Heart left ventricle (tissue), 16 donors: ENCODE results near the gene RIIAD1. TPM values are rescaled to one million over a fixed set of nuclear protein-coding genes. Genes with fewer than 3 reads are reported as not detected.

Source experiments
- ATAC-seq, 4 donors: fragments of 200-7000 bp; cut with Tn5 transposase; one replicate each; pipeline ENCODE4 v1.9.1; 2020 to 2022; ENCODE audit warnings: moderate library complexity in 4 of 4, mild to moderate bottlenecking in 3 of 4, moderate number of reproducible peaks in 1 of 4
- DNase-seq, 5 donors: peaks; one replicate each; pipeline ENCODE4 v3.0.0-alpha.2; 2020
- H3K27ac ChIP-seq, 12 donors: fragments of 200-600 bp; sonication (generic) in 4 of 12; one replicate each; pipeline versions ENCODE4 v1.5.0 to v1.8.0; 2016 to 2022; ENCODE audit warnings: mild to moderate bottlenecking in 2 of 12
- H3K27me3 ChIP-seq, 9 donors: fragments of 200-600 bp; sonication (generic) in 2 of 9; one replicate each; pipeline versions ENCODE4 v1.5.1 to v1.8.0; 2016 to 2022; ENCODE audit warnings: mild to moderate bottlenecking in 3 of 9
- H3K36me3 ChIP-seq, 9 donors: fragments of 200-600 bp; sonication (generic) in 2 of 9; one replicate each; pipeline versions ENCODE4 v1.5.0 to v1.8.0; 2018 to 2022; ENCODE audit warnings: mild to moderate bottlenecking in 2 of 9
- H3K4me1 ChIP-seq, 12 donors: fragments of 200-600 bp; sonication (generic) in 4 of 12; one replicate each; pipeline versions ENCODE4 v1.5.0 to v1.8.0; 2016 to 2022; ENCODE audit warnings: mild to moderate bottlenecking in 3 of 12
- H3K4me3 ChIP-seq, 12 donors: fragments of 200-600 bp; sonication (generic) in 4 of 12; one replicate each; pipeline versions ENCODE4 v1.5.0 to v1.8.0; 2017 to 2022; ENCODE audit warnings: mild to moderate bottlenecking in 9 of 12, moderate library complexity in 4 of 12
- H3K9me3 ChIP-seq, 12 donors: fragments of 200-600 bp; sonication (generic) in 4 of 12; one replicate each; pipeline versions ENCODE4 v1.5.0 to v1.8.0; 2016 to 2022; ENCODE audit warnings: mild to moderate bottlenecking in 1 of 12
- POLR2A ChIP-seq, 2 donors: fragments of 450-650 bp; IDR thresholded peaks; one replicate each; pipeline ENCODE4 v1.6.1; 2017; ENCODE audit warnings: antibody characterized with exemption in 2 of 2, mild to moderate bottlenecking in 2 of 2, moderate library complexity in 2 of 2
- WGBS, 4 donors: extraction: QIAGEN DNeasy Blood & Tissue Kit in 2 of 4; methylation state at CpG; one replicate each; pipeline versions ENCODE4 v1.1.5 to v1.1.7; 2013 to 2018; 5-methylcytosine and 5-hydroxymethylcytosine counted together
- intact Hi-C, 10 donors: fragments of 100-400 bp; cut with DNase I; formaldehyde crosslinking; loops; one replicate each; pipeline versions ENCODE4 v1.11.1 to v1.14.2; 2022
- polyA plus RNA-seq, 2 donors: library from polyadenylated mRNA; stranded (reverse); fragments of 200-250 nt; gene quantifications; one replicate each; pipeline ENCODE4 v1.2.3, GENCODE V29; 2013
- total RNA-seq, 9 donors: library from RNA; depleted of rRNA in 2 of 9; stranded (reverse); fragments of >200 nt in 2 of 9; fragmentation: NEBNext Ultra II Directional in 3 of 9; extraction: Animal tissue kit (Norgen Biotek cat#: 25700) in 3 of 9; gene quantifications; one replicate each; pipeline versions ENCODE4 v1.1.0 to v1.2.4, GENCODE V29; 2016 to 2023
- TF ChIP-seq, protein P1 (sequence below), 12 donors: fragments of 200-600 bp; sonication (generic) in 4 of 12; IDR thresholded peaks; one replicate each; pipeline versions ENCODE4 v1.5.0 to v1.8.0; 2018 to 2022; ENCODE audit warnings: antibody characterized with exemption in 12 of 12, mild to moderate bottlenecking in 5 of 12
- donor health status: ischemic (EF 13 %, LVEDD 7.1; RV severe dilation, severe dysfunction).
- donor health status: healthy with polysubstance abuse.
- donor health status: DM: no; HTN: yes; CAD: no.
- donor health status: DM: no; HTN: no; CAD: no.
- donor health status: ischemic (EF 25% LVEDD 6.9; RV normal size, moderate dysfunction).
- donor health status: ischemic (EF 25% LVEDD 5.7; RV mildly dilated, moderate dysfunction).
- donor health status: healthy.
- donor health status: DM: yes; HTN: yes; CAD: no.
- donor health status: ischemic (EF 35%, LVEDD 5.7; RV mildly dilated, moderate dysfunction).
- donor health status: nonischemic (EF 11% LVEDD 7.7; RV severe dilation, severe dysfunction).
- donor health status: DM: yes; HTN: yes; CAD: no.
- donor health status: PGD.
- donor health status: ischemic (EF 29% LVEDD 5.4; RV normal size, mild dysfunction).
- donor health status: nonischemic (EF 23%, LVEDD 6.1; RV moderate dilation, normal function).

Gene RIIAD1
- total and polyA plus RNA-seq, 11 donors: 2.3 to 20.8 (median 6.8) TPM; not detected in 2

GRCh38 chr1:151706464-151707415 is 14.6 kb upstream of the RIIAD1 start:
- intact Hi-C loops: no loop called here
- H3K9me3 ChIP-seq: no peaks in the 10 kb centered on the region
- no peak for TF ChIP-seq POLR2A (IDR thresholded peaks at IDR 0.05)
- TF ChIP-seq, protein P1, sequence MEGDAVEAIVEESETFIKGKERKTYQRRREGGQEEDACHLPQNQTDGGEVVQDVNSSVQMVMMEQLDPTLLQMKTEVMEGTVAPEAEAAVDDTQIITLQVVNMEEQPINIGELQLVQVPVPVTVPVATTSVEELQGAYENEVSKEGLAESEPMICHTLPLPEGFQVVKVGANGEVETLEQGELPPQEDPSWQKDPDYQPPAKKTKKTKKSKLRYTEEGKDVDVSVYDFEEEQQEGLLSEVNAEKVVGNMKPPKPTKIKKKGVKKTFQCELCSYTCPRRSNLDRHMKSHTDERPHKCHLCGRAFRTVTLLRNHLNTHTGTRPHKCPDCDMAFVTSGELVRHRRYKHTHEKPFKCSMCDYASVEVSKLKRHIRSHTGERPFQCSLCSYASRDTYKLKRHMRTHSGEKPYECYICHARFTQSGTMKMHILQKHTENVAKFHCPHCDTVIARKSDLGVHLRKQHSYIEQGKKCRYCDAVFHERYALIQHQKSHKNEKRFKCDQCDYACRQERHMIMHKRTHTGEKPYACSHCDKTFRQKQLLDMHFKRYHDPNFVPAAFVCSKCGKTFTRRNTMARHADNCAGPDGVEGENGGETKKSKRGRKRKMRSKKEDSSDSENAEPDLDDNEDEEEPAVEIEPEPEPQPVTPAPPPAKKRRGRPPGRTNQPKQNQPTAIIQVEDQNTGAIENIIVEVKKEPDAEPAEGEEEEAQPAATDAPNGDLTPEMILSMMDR (IDR thresholded peaks at IDR 0.05): no peak
- no peak overlapping the region for H3K4me3 ChIP-seq
- H3K4me1 ChIP-seq: no peaks in the 10 kb centered on the region
- WGBS, 4 donors: 76 to 80% (median 77%) methylated on average over 15 to 21 of the region's 21 CpGs
- ATAC-seq (peak in 1 of 4 donors; percentile 14), DNase-seq (no peak)
- no peak overlapping the region for H3K27ac ChIP-seq
- H3K36me3 ChIP-seq: peaks cover 0 to 4% (median under 1%) of the 10 kb centered on the region in 9 donors
- peaks cover 0 to 8% (median 0%) of the 10 kb centered on the region in 9 donors for H3K27me3 ChIP-seq

GRCh38 chr1:151707541-151708065 is 13.7 kb upstream of the RIIAD1 start:
- no peaks in the 10 kb centered on the region for H3K9me3 ChIP-seq
- H3K27me3 ChIP-seq: peaks cover 0 to 17% (median 0%) of the 10 kb centered on the region in 9 donors
- 90 to 94% (median 92%) methylated on average over 10 to 15 of the region's 15 CpGs for WGBS, 4 donors
- DNase-seq (no peak), ATAC-seq (no peak)
- H3K27ac ChIP-seq: no peak overlapping the region
- TF ChIP-seq, protein P1 (IDR thresholded peaks at IDR 0.05): no peak
- TF ChIP-seq POLR2A (IDR thresholded peaks at IDR 0.05): no peak
- intact Hi-C loops: no loop called here
- H3K36me3 ChIP-seq: no peaks in the 10 kb centered on the region
- no peaks in the 10 kb centered on the region for H3K4me1 ChIP-seq
- no peak overlapping the region for H3K4me3 ChIP-seq

- Histone ChIP-seq H3K9me3 (no peaks in the 10 kb centered on the region), H3K4me1 (no peaks in the 10 kb centered on the region), H3K36me3 (no peaks in the 10 kb centered on the region), H3K27me3 (peaks cover 0 to 17% (median 0%) of the 10 kb centered on the region in 9 donors), H3K4me3 (no peak overlapping the region), H3K27ac (no peak overlapping the region)
- TF ChIP-seq, protein P1 (IDR thresholded peaks at IDR 0.05): no peak
- TF ChIP-seq POLR2A (IDR thresholded peaks at IDR 0.05): no peak
- DNase-seq (no peak), ATAC-seq (no peak)
- intact Hi-C loops: no loop called here
- WGBS, 4 donors: 69 to 84% (median 76%) methylated on average over 15 of the region's 15 CpGs
These were observed 12.4 kb upstream of the RIIAD1 start for GRCh38 chr1:151708891-151709290.

DNA sequence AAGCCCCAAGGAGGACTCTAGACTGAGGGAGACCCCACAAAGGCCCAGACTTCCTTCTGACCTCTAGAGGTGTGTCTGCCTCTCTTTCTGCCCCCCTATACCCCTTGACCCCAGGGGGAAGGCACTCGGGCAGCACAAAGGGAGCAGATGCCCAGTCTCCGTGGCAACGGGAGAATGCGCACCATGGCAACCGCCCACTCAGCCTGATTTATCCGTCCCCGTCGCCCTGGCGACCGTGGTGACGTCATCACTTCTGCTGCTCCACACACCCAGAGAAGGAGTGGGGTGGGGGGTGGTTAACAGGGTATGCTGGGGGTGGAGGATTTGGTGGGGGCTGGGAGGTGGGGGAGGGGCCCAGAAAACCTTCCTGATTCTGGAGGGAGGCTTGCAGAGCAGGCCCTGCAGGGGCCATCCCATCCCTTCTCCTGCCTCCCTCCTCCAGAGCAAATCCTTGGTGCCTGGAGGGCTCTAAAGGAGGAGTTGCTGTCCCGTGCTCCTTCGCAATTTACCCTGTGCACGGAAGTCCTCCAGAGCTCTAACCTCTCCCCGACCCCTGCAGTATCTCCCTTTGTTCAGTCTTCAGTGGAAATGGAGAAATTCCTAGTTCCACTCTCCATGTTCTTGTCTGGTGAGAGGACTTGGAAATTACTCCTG is 11.0 kb upstream of the RIIAD1 start:
- Histone ChIP-seq H3K27me3 (peaks cover 0 to 17% (median 1%) of the 10 kb centered on the region in 9 donors), H3K9me3 (no peaks in the 10 kb centered on the region), H3K27ac (no peak overlapping the region), H3K36me3 (no peaks in the 10 kb centered on the region), H3K4me1 (no peaks in the 10 kb centered on the region), H3K4me3 (no peak overlapping the region)
- TF ChIP-seq, protein P1 (IDR thresholded peaks at IDR 0.05): no peak
- no peak for TF ChIP-seq POLR2A (IDR thresholded peaks at IDR 0.05)
- no peak for ATAC-seq
- DNase-seq: peak in 1 of 5 donors; percentile 51
- 34 to 53% (median 40%) methylated on average over 15 of the region's 15 CpGs for WGBS, 4 donors
- intact Hi-C loops: no loop called here
